K562 (cell line): Measurements from ENCODE around the gene FAM20C. TPM values are rescaled to one million over a fixed set of nuclear protein-coding genes. Genes with fewer than 3 reads are reported as not detected.
A peak's percentile ranks its signal among the peaks of the same experiment; 100 is the strongest.

Source experiments
- BHLHE40 ChIP-seq: IDR thresholded peaks from 2 replicates; pipeline ENCODE4 v1.6.1; 2011; ENCODE audit warnings: low read length, improper control_type of control experiment
- FOXM1 ChIP-seq, 2 experiments: fragments of 450-650 bp in 1 of 2; sonication (generic) in 1 of 2; formaldehyde crosslinking in 1 of 2; IDR thresholded peaks; 2 replicates each; pipeline versions ENCODE4 v1.6.1 to v1.9.0; 2017 to 2022; ENCODE audit warnings: low read depth in 2 of 2, mild to moderate bottlenecking in 2 of 2, missing genetic modification reagents in 1 of 2, moderate library complexity in 1 of 2
- GABPB1 ChIP-seq: sonication (generic); formaldehyde crosslinking; IDR thresholded peaks from 2 replicates; pipeline ENCODE4 v1.8.0; 2022; ENCODE audit warnings: mild to moderate bottlenecking, missing genetic modification reagents
- HMG20B ChIP-seq: fragments of 250-450 bp; sonication (Bioruptor Pico); IDR thresholded peaks from 2 replicates; pipeline ENCODE4 v1.5.0; 2021; ENCODE audit warnings: mild to moderate bottlenecking
- LEF1 ChIP-seq: fragments of 450-650 bp; IDR thresholded peaks from 2 replicates; pipeline ENCODE4 v1.6.1; 2016; ENCODE audit warnings: mild to moderate bottlenecking
- MAZ ChIP-seq, 2 experiments: fragments of 450-650 bp in 1 of 2; sonication (generic) in 1 of 2; formaldehyde crosslinking; IDR thresholded peaks in 1 of 2; conservative IDR thresholded peaks in 1 of 2; 2 replicates each; pipeline versions ENCODE4 v1.4.0 to v1.5.0; 2020; ENCODE audit warnings: mild to moderate bottlenecking in 1 of 2, missing genetic modification reagents in 1 of 2
- REST ChIP-seq, 2 experiments: fragments of 450-650 bp; formaldehyde crosslinking in 1 of 2; IDR thresholded peaks; 2 replicates each; pipeline versions ENCODE4 v1.4.0 to v1.6.1; 2014 to 2020; ENCODE audit warnings: mild to moderate bottlenecking in 2 of 2, borderline replicate concordance in 1 of 2, low read depth in 1 of 2
- RFX7 ChIP-seq: fragments of 250-450 bp; sonication (Bioruptor Pico); IDR thresholded peaks from 2 replicates; pipeline ENCODE4 v1.5.1; 2021; ENCODE audit warnings: mild to moderate bottlenecking
- TRIM25 ChIP-seq: fragments of 450-650 bp; IDR thresholded peaks from 2 replicates; pipeline ENCODE4 v1.7.0; 2016; ENCODE audit warnings: borderline replicate concordance
- ZNF445 ChIP-seq: fragments of 250-450 bp; sonication (Bioruptor Pico); IDR thresholded peaks from 2 replicates; pipeline ENCODE4 v1.4.0; 2020; ENCODE audit warnings: low read depth, mild to moderate bottlenecking, moderate library complexity
- ZNF609 ChIP-seq: sonication (generic); formaldehyde crosslinking; IDR thresholded peaks from 2 replicates; pipeline ENCODE4 v1.8.1; 2023; ENCODE audit warnings: missing genetic modification reagents, mild to moderate bottlenecking, borderline replicate concordance
- polyA plus RNA-seq, 8 experiments: library from polyadenylated mRNA; depleted of rRNA in 4 of 8; stranded (reverse) in 5 of 8; unstranded in 3 of 8; fragments of >200 nt; fragmentation: Nextera tagmentation in 2 of 8; fragmentation: Illumina TruSeq in 1 of 8; extraction: Ambion mirVana in 2 of 8; extraction: Trizol in 1 of 8; gene quantifications; 2 replicates each; pipeline versions ENCODE4 v1.2.1 to v1.2.3, GENCODE V29; 2011 to 2014; ENCODE audit warnings: inconsistent platforms in 1 of 8, missing spikeins in 1 of 8
- total RNA-seq, 7 experiments: library from RNA; depleted of rRNA in 6 of 7; stranded (reverse); fragments of >200 nt in 6 of 7; fragmentation: Illumina TruSeq in 2 of 7; extraction: Trizol in 2 of 7; gene quantifications; 2 replicates each; pipeline versions ENCODE4 v1.2.1 to v1.2.3, GENCODE V29; 2011 to 2021; ENCODE audit warnings: low replicate concordance in 1 of 7

Gene FAM20C
- total and polyA plus RNA-seq, 9 of the 15 experiments (the other 6 are each of a cell fraction or from before 2014, with no cell fraction given) = 0.09 TPM; not detected in 8

GRCh38 chr7:220151-220841 lies 27.9 kb downstream of the FAM20C start (continued):
- TF ChIP-seq RFX7 (CRISPR knock-in tag) (no peak), ZNF609 (CRISPR knock-in tag) (no peak), TRIM25 (no peak), HMG20B (CRISPR knock-in tag) (no peak), REST (IDR thresholded peaks at IDR 0.05; ENCODE audit: borderline replicate concordance) (0 out of 2 replicates have a peak, but pooled peaks have one; percentile 31), REST (CRISPR knock-in tag; IDR thresholded peaks at IDR 0.05; ENCODE audit: low read depth) (no peak), FOXM1 (IDR thresholded peaks at IDR 0.05; ENCODE audit: low read depth) (no peak), FOXM1 (CRISPR knock-in tag; IDR thresholded peaks at IDR 0.05; ENCODE audit: low read depth) (no peak), LEF1 (no peak), GABPB1 (peak; percentile 70), ZNF445 (no peak), BHLHE40 (no peak), MAZ (CRISPR knock-in tag; conservative IDR thresholded peaks at IDR 0.05 in 1 of 2, IDR thresholded peaks at IDR 0.05 in 1 of 2) (no peak)
